ENCODE measurements around the gene CFAP54.

GRCh38 chr12:96514328-96514727 lies 25.0 kb downstream of the CFAP54 start:
- TF ChIP-seq, protein P1, sequence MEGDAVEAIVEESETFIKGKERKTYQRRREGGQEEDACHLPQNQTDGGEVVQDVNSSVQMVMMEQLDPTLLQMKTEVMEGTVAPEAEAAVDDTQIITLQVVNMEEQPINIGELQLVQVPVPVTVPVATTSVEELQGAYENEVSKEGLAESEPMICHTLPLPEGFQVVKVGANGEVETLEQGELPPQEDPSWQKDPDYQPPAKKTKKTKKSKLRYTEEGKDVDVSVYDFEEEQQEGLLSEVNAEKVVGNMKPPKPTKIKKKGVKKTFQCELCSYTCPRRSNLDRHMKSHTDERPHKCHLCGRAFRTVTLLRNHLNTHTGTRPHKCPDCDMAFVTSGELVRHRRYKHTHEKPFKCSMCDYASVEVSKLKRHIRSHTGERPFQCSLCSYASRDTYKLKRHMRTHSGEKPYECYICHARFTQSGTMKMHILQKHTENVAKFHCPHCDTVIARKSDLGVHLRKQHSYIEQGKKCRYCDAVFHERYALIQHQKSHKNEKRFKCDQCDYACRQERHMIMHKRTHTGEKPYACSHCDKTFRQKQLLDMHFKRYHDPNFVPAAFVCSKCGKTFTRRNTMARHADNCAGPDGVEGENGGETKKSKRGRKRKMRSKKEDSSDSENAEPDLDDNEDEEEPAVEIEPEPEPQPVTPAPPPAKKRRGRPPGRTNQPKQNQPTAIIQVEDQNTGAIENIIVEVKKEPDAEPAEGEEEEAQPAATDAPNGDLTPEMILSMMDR (IDR thresholded peaks at IDR 0.05): no peak
- no peak for TF ChIP-seq POLR2A (IDR thresholded peaks at IDR 0.05)

Measured in thyroid gland (tissue), 4 donors.